Measurements from ENCODE around the gene IRGC.

DNA sequence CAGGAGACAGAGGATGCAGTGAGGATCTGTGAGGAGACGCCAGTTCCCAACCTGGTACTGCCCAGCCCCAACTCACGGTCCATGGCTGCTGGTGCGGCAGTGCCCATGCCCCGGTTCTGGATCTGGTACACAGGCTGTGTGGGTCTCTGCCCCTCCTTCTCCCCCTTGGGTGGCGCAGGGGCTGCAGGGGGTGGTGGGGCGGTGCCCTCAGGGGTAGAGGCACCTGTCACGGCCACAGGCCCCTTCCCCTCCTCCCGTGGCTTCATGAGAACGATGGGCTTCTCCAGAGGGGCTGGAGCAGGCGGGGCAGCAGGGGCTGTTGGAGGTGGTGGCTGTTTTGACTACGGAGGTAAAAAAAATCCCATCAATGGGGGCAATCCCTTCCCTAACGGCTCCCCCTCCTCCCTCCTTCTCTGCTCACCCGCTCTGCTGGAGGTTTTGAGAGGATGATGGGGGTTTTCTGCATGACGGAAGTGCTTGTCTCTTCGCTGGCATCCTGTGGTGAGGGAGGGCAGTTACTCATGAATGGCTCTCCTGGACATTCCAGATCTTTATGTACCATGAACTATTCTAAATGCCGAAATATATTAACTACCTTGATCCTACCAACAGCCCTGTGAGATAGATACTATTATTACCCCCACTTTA is 31.8 kb downstream of the IRGC start:
- TF ChIP-seq, protein P1, sequence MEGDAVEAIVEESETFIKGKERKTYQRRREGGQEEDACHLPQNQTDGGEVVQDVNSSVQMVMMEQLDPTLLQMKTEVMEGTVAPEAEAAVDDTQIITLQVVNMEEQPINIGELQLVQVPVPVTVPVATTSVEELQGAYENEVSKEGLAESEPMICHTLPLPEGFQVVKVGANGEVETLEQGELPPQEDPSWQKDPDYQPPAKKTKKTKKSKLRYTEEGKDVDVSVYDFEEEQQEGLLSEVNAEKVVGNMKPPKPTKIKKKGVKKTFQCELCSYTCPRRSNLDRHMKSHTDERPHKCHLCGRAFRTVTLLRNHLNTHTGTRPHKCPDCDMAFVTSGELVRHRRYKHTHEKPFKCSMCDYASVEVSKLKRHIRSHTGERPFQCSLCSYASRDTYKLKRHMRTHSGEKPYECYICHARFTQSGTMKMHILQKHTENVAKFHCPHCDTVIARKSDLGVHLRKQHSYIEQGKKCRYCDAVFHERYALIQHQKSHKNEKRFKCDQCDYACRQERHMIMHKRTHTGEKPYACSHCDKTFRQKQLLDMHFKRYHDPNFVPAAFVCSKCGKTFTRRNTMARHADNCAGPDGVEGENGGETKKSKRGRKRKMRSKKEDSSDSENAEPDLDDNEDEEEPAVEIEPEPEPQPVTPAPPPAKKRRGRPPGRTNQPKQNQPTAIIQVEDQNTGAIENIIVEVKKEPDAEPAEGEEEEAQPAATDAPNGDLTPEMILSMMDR (conservative IDR thresholded peaks at IDR 0.05 in 1 of 2, IDR thresholded peaks at IDR 0.05 in 1 of 2; ENCODE audit: extremely low read depth in 1 of 2, insufficient read depth in 1 of 2, low read depth in 1 of 2, low read length in 2 of 2) = no peak
- TF ChIP-seq EZH2 (IDR thresholded peaks at IDR 0.05; ENCODE audit: borderline replicate concordance, low read length) = no peak

Measured in mammary epithelial cell (primary cell).